ENCODE measurements around the gene GPANK1.

The GPANK1 gene

GRCh38 chr6:31614684-31615578, 49.9 kb downstream of the GPANK1 start, which contains the start of gene AIF1:
AIF1 (plus strand) TSS chr6:31615234; CDS start chr6:31615330, 96 bp downstream.
- no peak for DNase-seq

- no peak for DNase-seq
Measured at GRCh38 chr6:31614075-31614619, 50.6 kb downstream of the GPANK1 start.

All from SHP77 (cell line).